Liver (tissue), 9 donors: ENCODE data around the gene PSENEN. TPM values are rescaled to one million over a fixed set of nuclear protein-coding genes. Genes with fewer than 3 reads are reported as not detected.

Experiments used
- DNase-seq: peaks from one replicate; pipeline ENCODE4 v3.0.0-alpha.2; 2017; ENCODE audit warnings: low spot score
- H3K27ac ChIP-seq, 2 donors: one replicate each; pipeline ENCODE4 v1.7.0; 2013; ENCODE audit warnings: inconsistent platforms in 2 of 2, low read length in 2 of 2, control low read depth in 1 of 2, low read depth in 1 of 2, mild to moderate bottlenecking in 1 of 2
- H3K27me3 ChIP-seq, 4 donors: one replicate each; pipeline versions ENCODE4 v1.6.1 to v1.7.0; 2013; ENCODE audit warnings: low read length in 3 of 4, inconsistent platforms in 1 of 4, mild to moderate bottlenecking in 1 of 4, moderate library complexity in 1 of 4; ENCODE audit not compliant: control insufficient read depth in 4 of 4, insufficient read depth in 4 of 4
- H3K36me3 ChIP-seq, 4 donors: one replicate each; pipeline versions ENCODE4 v1.6.1 to v1.7.0; 2013; ENCODE audit warnings: low read length in 3 of 4, mild to moderate bottlenecking in 3 of 4, low read depth in 1 of 4, moderate library complexity in 1 of 4; ENCODE audit not compliant: control insufficient read depth in 4 of 4, insufficient read depth in 3 of 4
- H3K4me1 ChIP-seq, 4 donors: one replicate each; pipeline versions ENCODE4 v1.6.1 to v1.7.0; 2013; ENCODE audit warnings: low read length in 3 of 4, mild to moderate bottlenecking in 3 of 4, moderate library complexity in 1 of 4; ENCODE audit not compliant: control insufficient read depth in 4 of 4, insufficient read depth in 4 of 4
- H3K4me3 ChIP-seq, 3 donors: one replicate each; pipeline versions ENCODE4 v1.6.1 to v1.7.0; 2013; ENCODE audit warnings: low read length in 3 of 3, control low read depth in 1 of 3, low read depth in 1 of 3, mild to moderate bottlenecking in 1 of 3
- H3K9ac ChIP-seq, 2 donors: one replicate each; pipeline ENCODE4 v1.7.0; 2013; ENCODE audit warnings: low read length in 2 of 2, mild to moderate bottlenecking in 2 of 2, moderate library complexity in 2 of 2, control low read depth in 1 of 2, low read depth in 1 of 2
- H3K9me3 ChIP-seq, 4 donors: one replicate each; pipeline versions ENCODE4 v1.6.1 to v1.7.0; 2013; ENCODE audit warnings: low read length in 3 of 4; ENCODE audit not compliant: control insufficient read depth in 4 of 4
- ATF3 ChIP-seq: IDR thresholded peaks from 2 replicates; pipeline ENCODE4 v1.6.1; 2016; ENCODE audit warnings: antibody characterized with exemption
- CTCF ChIP-seq: fragments of 150-350 bp; IDR thresholded peaks from 2 replicates; pipeline ENCODE4 v1.5.1; 2017; ENCODE audit warnings: improper control_type of control experiment, low read depth, low read length; ENCODE audit not compliant: missing input control
- EGR1 ChIP-seq, 2 donors: IDR thresholded peaks; 2 replicates each; pipeline ENCODE4 v1.6.1; 2016 to 2018; ENCODE audit warnings: antibody characterized with exemption in 2 of 2, low read depth in 2 of 2
- FOXA1 ChIP-seq: IDR thresholded peaks from 2 replicates; pipeline ENCODE4 v1.6.1; 2016; ENCODE audit warnings: antibody characterized with exemption
- FOXA2 ChIP-seq: IDR thresholded peaks from 2 replicates; pipeline ENCODE4 v1.6.1; 2016; ENCODE audit warnings: antibody characterized with exemption
- GABPA ChIP-seq, 2 donors: IDR thresholded peaks in 1 of 2; conservative IDR thresholded peaks in 1 of 2; 2 replicates each; pipeline ENCODE4 v1.6.1; 2016; ENCODE audit warnings: antibody characterized with exemption in 2 of 2, mild to moderate bottlenecking in 1 of 2, moderate library complexity in 1 of 2
- HNF4A ChIP-seq, 2 donors: conservative IDR thresholded peaks; 2 replicates each; pipeline ENCODE4 v1.6.1; 2016; ENCODE audit warnings: antibody characterized with exemption in 2 of 2, mild to moderate bottlenecking in 2 of 2
- HNF4G ChIP-seq: IDR thresholded peaks from 2 replicates; pipeline ENCODE4 v1.6.1; 2016; ENCODE audit warnings: antibody characterized with exemption
- JUND ChIP-seq, 2 donors: IDR thresholded peaks; 2 replicates each; pipeline ENCODE4 v1.6.1; 2016; ENCODE audit warnings: antibody characterized with exemption in 2 of 2
- MAX ChIP-seq: IDR thresholded peaks from 2 replicates; pipeline ENCODE4 v1.6.1; 2016; ENCODE audit warnings: antibody characterized with exemption
- NR2F2 ChIP-seq: IDR thresholded peaks from 2 replicates; pipeline ENCODE4 v1.6.1; 2016; ENCODE audit warnings: antibody characterized with exemption
- RAD21 ChIP-seq, 2 donors: IDR thresholded peaks; 2 replicates each; pipeline ENCODE4 v1.6.1; 2016; ENCODE audit warnings: antibody characterized with exemption in 2 of 2, mild to moderate bottlenecking in 2 of 2
- REST ChIP-seq: IDR thresholded peaks from 2 replicates; pipeline ENCODE4 v1.6.1; 2016; ENCODE audit warnings: antibody characterized with exemption, mild to moderate bottlenecking
- RXRA ChIP-seq, 2 donors: IDR thresholded peaks; 2 replicates each; pipeline ENCODE4 v1.6.1; 2017 to 2018; ENCODE audit warnings: antibody characterized with exemption in 2 of 2, mild to moderate bottlenecking in 1 of 2
- SP1 ChIP-seq: IDR thresholded peaks from 2 replicates; pipeline ENCODE4 v1.6.1; 2018; ENCODE audit warnings: antibody characterized with exemption, mild to moderate bottlenecking
- TAF1 ChIP-seq: conservative IDR thresholded peaks from 2 replicates; pipeline ENCODE4 v1.6.1; 2016; ENCODE audit warnings: antibody characterized with exemption, mild to moderate bottlenecking
- YY1 ChIP-seq: IDR thresholded peaks from 2 replicates; pipeline ENCODE4 v1.6.1; 2016; ENCODE audit warnings: antibody characterized with exemption, mild to moderate bottlenecking
- ZBTB33 ChIP-seq: IDR thresholded peaks from 2 replicates; pipeline ENCODE4 v1.6.1; 2016; ENCODE audit warnings: antibody characterized with exemption
- WGBS: extraction: QIAGEN DNeasy Blood & Tissue Kit; methylation state at CpG from one replicate; pipeline ENCODE4 v1.1.7; 2013; 5-methylcytosine and 5-hydroxymethylcytosine counted together
- polyA plus RNA-seq, 2 donors: library from polyadenylated mRNA; stranded (reverse) in 1 of 2; unstranded in 1 of 2; fragments of 200-250 nt in 1 of 2; fragments of >200 nt in 1 of 2; fragmentation: Nextera tagmentation in 1 of 2; extraction: Ambion mirVana in 1 of 2; gene quantifications; one replicate each; pipeline versions ENCODE4 v1.2.1 to v1.2.3, GENCODE V29; 2013 to 2015
- total RNA-seq, 2 donors: library from RNA; depleted of rRNA; stranded (reverse); fragments of >200 nt; gene quantifications; one replicate each; pipeline ENCODE4 v1.2.3, GENCODE V29; 2014
- donor health status: healthy.
- donor health status: healthy.
- donor health status: healthy.
- donor health status: healthy.
- donor health status: healthy.

PSENEN gene
- total and polyA plus RNA-seq, 4 donors = 7.4 to 58.1 (median 20.7) TPM

- Histone ChIP-seq H3K9ac (no peak overlapping the region), H3K27ac (no peak overlapping the region), H3K4me1 (peaks cover 5 to 21% (median 13%) of the 10 kb centered on the region in 4 donors), H3K27me3 (no peaks in the 10 kb centered on the region), H3K36me3 (no peaks in the 10 kb centered on the region), H3K4me3 (no peak overlapping the region), H3K9me3 (no peaks in the 10 kb centered on the region)
- no peak for TF ChIP-seq GABPA (IDR thresholded peaks at IDR 0.05 in 1 of 2, conservative IDR thresholded peaks at IDR 0.05 in 1 of 2)
- TF ChIP-seq ZBTB33 = no peak
- no peak for TF ChIP-seq ATF3
- TF ChIP-seq YY1 = no peak
- TF ChIP-seq RAD21 (IDR thresholded peaks at IDR 0.05) = no peak
- TF ChIP-seq HNF4A (conservative IDR thresholded peaks at IDR 0.05) = no peak
- TF ChIP-seq EGR1 (IDR thresholded peaks at IDR 0.05; ENCODE audit: low read depth in 2 of 2) = no peak
- no peak for TF ChIP-seq HNF4G
- no peak for TF ChIP-seq NR2F2
- TF ChIP-seq TAF1 = no peak
- TF ChIP-seq MAX = no peak
- DNase-seq = no peak
- 85% methylated on average over 12 of the region's 12 CpGs for WGBS
Measured at GRCh38 chr19:35713904-35714495, 31.5 kb upstream of the PSENEN start.

- Histone ChIP-seq H3K4me3 (no peak overlapping the region), H3K27me3 (no peaks in the 10 kb centered on the region)
- no peak for DNase-seq
Measured at GRCh38 chr19:35714601-35715354, 30.7 kb upstream of the PSENEN start.

More at GRCh38 chr19:35714601-35715354, 30.7 kb upstream of the PSENEN start:
- peaks cover 9 to 29% (median 20%) of the 10 kb centered on the region in 4 donors for H3K4me1 ChIP-seq
- H3K9me3 ChIP-seq = no peaks in the 10 kb centered on the region
- WGBS = 81% methylated on average over 14 of the region's 14 CpGs
- no peak overlapping the region for H3K27ac ChIP-seq
- no peak overlapping the region for H3K9ac ChIP-seq
- no peak for TF ChIP-seq JUND (IDR thresholded peaks at IDR 0.05)
- TF ChIP-seq REST = no peak
- TF ChIP-seq TAF1 = no peak
- TF ChIP-seq ATF3 = no peak
- no peak for TF ChIP-seq YY1
- no peak for TF ChIP-seq FOXA2
- no peak for TF ChIP-seq RAD21 (IDR thresholded peaks at IDR 0.05)
- no peak for TF ChIP-seq NR2F2
- no peak for TF ChIP-seq CTCF
- no peak for TF ChIP-seq HNF4G
- TF ChIP-seq HNF4A (conservative IDR thresholded peaks at IDR 0.05) = no peak
- TF ChIP-seq GABPA (IDR thresholded peaks at IDR 0.05 in 1 of 2, conservative IDR thresholded peaks at IDR 0.05 in 1 of 2) = no peak
- no peak for TF ChIP-seq EGR1 (IDR thresholded peaks at IDR 0.05; ENCODE audit: low read depth in 2 of 2)
- TF ChIP-seq MAX = no peak
- no peak for TF ChIP-seq RXRA (IDR thresholded peaks at IDR 0.05)
- TF ChIP-seq ZBTB33 = no peak
- TF ChIP-seq SP1 = no peak
- TF ChIP-seq FOXA1 = no peak
- no peaks in the 10 kb centered on the region for H3K36me3 ChIP-seq
